ENCODE results near the gene NDUFS2. TPM values are rescaled to one million over a fixed set of nuclear protein-coding genes. Genes with fewer than 3 reads are reported as not detected.

The NDUFS2 gene
- total and polyA plus RNA-seq, 2 of the 8 experiments (the other 6 are each of a cell fraction or from before 2014, with no cell fraction given): 95.1 to 113 TPM

DNA sequence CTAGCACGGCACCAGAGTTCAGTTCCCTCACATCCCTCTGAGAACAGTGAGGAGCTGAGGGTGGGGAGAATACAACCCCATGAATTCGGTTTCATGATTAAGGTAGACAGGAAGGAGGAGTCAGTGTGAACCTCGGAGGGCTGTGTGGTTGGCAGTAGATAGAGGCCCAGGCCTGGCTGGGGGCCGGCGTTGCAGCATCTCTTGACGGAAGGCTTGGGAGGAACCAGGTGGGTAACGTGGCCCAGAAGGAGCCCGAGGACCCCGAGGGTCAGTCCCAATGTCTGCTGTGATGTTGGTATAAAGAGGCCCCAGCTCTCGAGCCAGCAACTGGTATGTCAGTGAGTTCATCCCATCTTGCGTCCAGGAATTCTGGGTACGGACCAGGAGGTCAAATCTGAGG, 30.5 kb upstream of the NDUFS2 start:
- Histone ChIP-seq H3K27ac (ENCODE audit: low read depth, low read length) (no peak overlapping the region), H2BK15ac (ENCODE audit: low read length) (no peak overlapping the region), H2AK5ac (ENCODE audit: low read depth, low read length) (no peak overlapping the region), H3K79me1 (ENCODE audit: low read depth, low read length) (peaks cover 4% of the 10 kb centered on the region), H2BK5ac (ENCODE audit: low read depth, low read length) (no peak overlapping the region), H3K23me2 (ENCODE audit: low read depth, low read length) (peaks cover 3% of the 10 kb centered on the region; the same call in 1 of the 2 replicates), H4K91ac (replicated peaks; ENCODE audit: insufficient read length, low read length) (no peak overlapping the region), H3K27me3 (replicated peaks in 1 of 4; ENCODE audit: control insufficient read depth in 3 of 4, extremely low read depth in 1 of 4, insufficient read depth in 3 of 4, low read length in 3 of 4) (no peaks in the 10 kb centered on the region), H3K23ac (ENCODE audit: insufficient read length) (no peak overlapping the region), H2AFZ (ENCODE audit: low read length) (no peak overlapping the region), H3K9me3 (ENCODE audit: insufficient read depth in 2 of 2, low read depth in 1 of 2, low read length in 1 of 2) (no peaks in the 10 kb centered on the region), H3K18ac (ENCODE audit: extremely low read depth, low read length) (no peak overlapping the region), H3K4me3 (ENCODE audit: extremely low read depth in 1 of 4, insufficient read depth in 2 of 4, low read depth in 3 of 4, low read length in 4 of 4) (no peak overlapping the region), H4K5ac (ENCODE audit: insufficient read length, low read depth, low read length) (no peak overlapping the region), H3K4me1 (replicated peaks in 1 of 4; ENCODE audit: control insufficient read depth in 3 of 4, insufficient read depth in 4 of 4, low read length in 3 of 4) (peaks cover 0 to 7% (median 2%) of the 10 kb centered on the region in 4 experiments; a peak in 3 of 7 replicates), H4K20me1 (replicated peaks in 1 of 2; ENCODE audit: control insufficient read depth in 1 of 2, insufficient read depth in 2 of 2, low read length in 2 of 2) (peaks cover 0 to 5% of the 10 kb centered on the region in 2 experiments), H3K14ac (ENCODE audit: insufficient read length) (no peak overlapping the region), H3K79me2 (ENCODE audit: control insufficient read depth in 1 of 2, insufficient read depth in 2 of 2, low read length in 2 of 2) (peaks cover 0 to 3% of the 10 kb centered on the region in 2 experiments; a peak in 1 of 4 replicates), H2BK20ac (ENCODE audit: low read length) (no peak overlapping the region), H3K4ac (replicated peaks; ENCODE audit: insufficient read length, low read depth, low read length) (no peak overlapping the region), H3K56ac (replicated peaks; ENCODE audit: insufficient read length, low read depth, low read length) (no peak overlapping the region), H2BK120ac (replicated peaks; ENCODE audit: low read depth, low read length) (no peak overlapping the region), H3K36me3 (ENCODE audit: control insufficient read depth in 2 of 4, insufficient read depth in 4 of 4, low read length in 3 of 4) (peaks cover 13 to 43% (median 35%) of the 10 kb centered on the region in 4 experiments), H3K4me2 (ENCODE audit: insufficient read depth in 1 of 2, low read depth in 2 of 2, low read length in 2 of 2) (no peak overlapping the region), H4K8ac (ENCODE audit: extremely low read depth, insufficient read depth, low read length) (no peak overlapping the region), H3K9ac (replicated peaks in 1 of 4; ENCODE audit: extremely low read depth in 1 of 4, low read depth in 3 of 4, low read length in 3 of 4) (no peak overlapping the region), H2BK12ac (ENCODE audit: low read depth, low read length) (no peak overlapping the region)
- WGBS, 2 experiments (ENCODE audit: extremely low coverage in 1 of 2, insufficient coverage in 1 of 2, insufficient read length in 1 of 2, insufficient replicate concordance in 2 of 2, low coverage in 1 of 2, low lambda C conversion rate in 2 of 2, missing lambda C conversion rate in 1 of 2): 93% methylated on average over 12 of the region's 12 CpGs; no CpG with 5 or more reads in 1 of the 2 experiments
- DNase-seq (ENCODE audit: low read depth in 1 of 2, low spot score in 2 of 2) (no peak), FAIRE-seq (no peak)
- ChIA-PET CTCF (ENCODE audit: partially characterized antibody) (interaction anchor here (0.8 to 2.5 kb wide), 12 partner anchors 10 to 74 kb away, joined by 3 to 10 read pairs (median 3); partner anchors contain the start of genes ADAMTS4 and TOMM40L), POLR2A (ENCODE audit: partially characterized antibody) (interaction anchor here (1.0 to 1.8 kb wide), 3 partner anchors 13 to 31 kb away, joined by 3 to 7 read pairs (median 4); partner anchors contain the start of genes NDUFS2 and UFC1)
- TF ChIP-seq KDM1A (IDR thresholded peaks at IDR 0.05; ENCODE audit: borderline replicate concordance, low read length) (no peak), EP300 (IDR thresholded peaks at IDR 0.05; ENCODE audit: borderline replicate concordance in 1 of 2, low read depth in 2 of 2, low read length in 2 of 2) (no peak), BRCA1 (IDR thresholded peaks at IDR 0.05; ENCODE audit: low read depth, low read length) (no peak)

Measured in H1 (cell line).